ENCODE results near the gene COG5. TPM values are rescaled to one million over a fixed set of nuclear protein-coding genes. Genes with fewer than 3 reads are reported as not detected.

The COG5 gene
- polyA plus RNA-seq, 1 of the 3 experiments (the other 2 are of a cell fraction), result 21.2 TPM

GRCh38 chr7:107187774-107188173 lies 375.9 kb downstream of the COG5 start:
- H3K4me3 ChIP-seq (ENCODE audit: low read depth in 2 of 2, low read length in 1 of 2), result no peak overlapping the region
- H3K9me3 ChIP-seq, result no peaks in the 10 kb centered on the region
- no peak overlapping the region for H2AFZ ChIP-seq (ENCODE audit: low read depth)
- H3F3A ChIP-seq (replicated peaks; ENCODE audit: insufficient read depth), result peaks cover 5% of the 10 kb centered on the region
- TF ChIP-seq MEF2A (IDR thresholded peaks at IDR 0.05; ENCODE audit: borderline replicate concordance, low read depth) (no peak), EZH2phosphoT487 (IDR thresholded peaks at IDR 0.05; ENCODE audit: borderline replicate concordance, low read depth) (no peak), TCF12 (IDR thresholded peaks at IDR 0.05) (no peak), FOSL2 (IDR thresholded peaks at IDR 0.05; ENCODE audit: borderline replicate concordance, low read depth) (no peak), MXI1 (IDR thresholded peaks at IDR 0.05; ENCODE audit: low read depth, low read length) (no peak), SMC3 (IDR thresholded peaks at IDR 0.05; ENCODE audit: low read depth, low read length) (no peak), TAF1 (IDR thresholded peaks at IDR 0.05; ENCODE audit: borderline replicate concordance, low read depth, low read length) (no peak), NRF1 (IDR thresholded peaks at IDR 0.05; ENCODE audit: low read depth, low read length) (no peak), RFX5 (IDR thresholded peaks at IDR 0.05; ENCODE audit: low read length) (no peak), ELF1 (IDR thresholded peaks at IDR 0.05) (no peak), USF2 (IDR thresholded peaks at IDR 0.05; ENCODE audit: borderline replicate concordance, low read depth, low read length) (no peak), GABPA (IDR thresholded peaks at IDR 0.05; ENCODE audit: low read depth) (no peak), NFIC (IDR thresholded peaks at IDR 0.05; ENCODE audit: borderline replicate concordance) (no peak), PBX3 (IDR thresholded peaks at IDR 0.05) (no peak), FOXJ3 (CRISPR knock-in tag; IDR thresholded peaks at IDR 0.05) (no peak)
- peaks cover 3% of the 10 kb centered on the region; the same call in 1 of the 2 replicates for H3K79me2 ChIP-seq (ENCODE audit: insufficient read depth)
- DNase-seq, result no peak
- H3K9ac ChIP-seq, result no peak overlapping the region
- no peak overlapping the region for H3K4me2 ChIP-seq
- POLR2A ChIA-PET, result no interaction called here
- H3K27ac ChIP-seq (ENCODE audit: low read depth in 2 of 2, low read length in 1 of 2), result no peak overlapping the region
- no peaks in the 10 kb centered on the region for H3K27me3 ChIP-seq (ENCODE audit: insufficient read depth)
- H4K20me1 ChIP-seq (ENCODE audit: insufficient read depth), result no peaks in the 10 kb centered on the region
- 83% methylated on average over 2 of the region's 2 CpGs for WGBS (ENCODE audit: low lambda C conversion rate)
- no peaks in the 10 kb centered on the region for H3K9me2 ChIP-seq
- no peaks in the 10 kb centered on the region; a peak in 1 of 4 replicates for H3K4me1 ChIP-seq (ENCODE audit: control insufficient read depth in 1 of 2, insufficient read depth in 2 of 2, low read depth in 1 of 2, low read length in 1 of 2)
- H3K36me3 ChIP-seq (replicated peaks in 1 of 2; ENCODE audit: control insufficient read depth in 1 of 2, insufficient read depth in 2 of 2, low read length in 1 of 2), result peaks cover 89 to 91% of the 10 kb centered on the region in 2 experiments
- CTCF ChIA-PET, result interaction anchor here (1.0 to 2.5 kb wide), 4 partner anchors 13 to 395 kb away, joined by 3 to 11 read pairs (median 3); no protein-coding TSS in a partner anchor

- H3K9me2 ChIP-seq, result no peaks in the 10 kb centered on the region
- TF ChIP-seq GATA2 (CRISPR knock-in tag; IDR thresholded peaks at IDR 0.05), result no peak
- no peak for TF ChIP-seq USF2 (IDR thresholded peaks at IDR 0.05; ENCODE audit: borderline replicate concordance, low read depth, low read length)
- TF ChIP-seq IRF3 (IDR thresholded peaks at IDR 0.05; ENCODE audit: low read depth, low read length), result no peak
- no peak for TF ChIP-seq PBX3 (IDR thresholded peaks at IDR 0.05)
- TF ChIP-seq ZBTB33 (IDR thresholded peaks at IDR 0.05; ENCODE audit: borderline replicate concordance, low read depth), result no peak
Observed at GRCh38 chr7:107186240-107186639, 377.5 kb downstream of the COG5 start.

More at GRCh38 chr7:107186240-107186639, 377.5 kb downstream of the COG5 start:
- no peak overlapping the region for H2AFZ ChIP-seq (ENCODE audit: low read depth)
- no peaks in the 10 kb centered on the region for H3K27me3 ChIP-seq (ENCODE audit: insufficient read depth)
- ChIA-PET CTCF (interaction anchor here (0.8 kb wide), 1 partner anchor 9 kb away, joined by 3 read pairs; no protein-coding TSS in a partner anchor), POLR2A (no interaction called here)
- DNase-seq, result no peak
- H4K20me1 ChIP-seq (ENCODE audit: insufficient read depth), result peaks cover 2% of the 10 kb centered on the region; the same call in 1 of the 2 replicates
- peaks cover 10% of the 10 kb centered on the region; the same call in 1 of the 2 replicates for H3K79me2 ChIP-seq (ENCODE audit: insufficient read depth)
- H3K27ac ChIP-seq (ENCODE audit: low read depth in 2 of 2, low read length in 1 of 2), result no peak overlapping the region; a peak in 1 of 4 replicates
- H3K4me3 ChIP-seq (ENCODE audit: low read depth in 2 of 2, low read length in 1 of 2), result no peak overlapping the region
- H3K36me3 ChIP-seq (replicated peaks in 1 of 2; ENCODE audit: control insufficient read depth in 1 of 2, insufficient read depth in 2 of 2, low read length in 1 of 2), result peaks cover 88 to 89% of the 10 kb centered on the region in 2 experiments
- 86% methylated on average over 4 of the region's 4 CpGs for WGBS (ENCODE audit: low lambda C conversion rate)
- no peaks in the 10 kb centered on the region for H3K9me3 ChIP-seq
- peaks cover 5% of the 10 kb centered on the region for H3F3A ChIP-seq (replicated peaks; ENCODE audit: insufficient read depth)
- no peak overlapping the region for H3K4me2 ChIP-seq
- H3K4me1 ChIP-seq (ENCODE audit: control insufficient read depth in 1 of 2, insufficient read depth in 2 of 2, low read depth in 1 of 2, low read length in 1 of 2), result no peaks in the 10 kb centered on the region; a peak in 1 of 4 replicates
- H3K9ac ChIP-seq, result no peak overlapping the region

Data from SK-N-SH (cell line).